ENCODE measurements around the gene GP1BB.
A peak's percentile ranks its signal among the peaks of the same experiment; 100 is the strongest.

The GP1BB gene

DNA sequence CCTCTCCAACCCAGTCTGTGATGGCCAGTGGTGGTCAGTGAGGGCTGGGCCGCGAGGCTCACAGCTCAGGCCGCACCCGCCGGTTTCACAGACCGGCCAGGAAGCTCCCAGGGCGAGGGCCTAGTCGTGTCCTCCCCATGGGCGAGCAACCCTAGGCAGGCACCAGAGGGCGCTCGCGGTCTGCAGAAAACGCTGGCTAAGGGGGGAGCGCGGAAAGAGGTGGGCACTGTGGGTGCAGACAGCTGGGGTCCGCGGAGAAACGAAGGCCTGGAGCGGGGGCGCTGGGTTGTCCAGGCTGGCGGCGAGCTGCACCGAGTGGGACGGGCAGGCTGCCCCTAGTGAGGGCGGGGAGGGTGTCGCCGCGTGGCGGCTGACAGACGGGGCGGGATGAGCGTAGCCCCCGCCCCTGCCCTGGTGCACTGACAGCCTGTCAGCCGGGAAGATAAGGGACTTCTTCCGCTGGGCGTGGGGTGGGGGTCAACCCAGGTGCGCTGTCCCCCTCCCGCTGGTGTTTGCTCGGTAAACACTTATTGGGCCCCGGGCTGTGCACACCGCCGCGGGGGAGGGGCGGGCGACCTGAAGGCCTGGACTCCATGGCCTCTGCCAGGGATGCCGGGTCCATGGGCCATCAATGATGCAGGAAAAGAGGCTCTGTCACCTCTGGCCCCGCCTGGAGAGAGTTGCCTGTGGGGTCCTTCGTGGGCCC, 7.5 kb downstream of the GP1BB start:
- Mint-ChIP-seq H3K27me3 (ENCODE audit: low read depth) (peaks cover 86% of the 10 kb centered on the region), H3K4me1 (peaks cover 5% of the 10 kb centered on the region), H3K27ac (no peak overlapping the region), H3K36me3 (ENCODE audit: low read depth) (peaks cover 4% of the 10 kb centered on the region), H3K4me3 (peak overlapping the region; percentile 79 to 82 (median 79)), H3K9me3 (peaks cover 8% of the 10 kb centered on the region)
- TF ChIP-seq, protein P1, sequence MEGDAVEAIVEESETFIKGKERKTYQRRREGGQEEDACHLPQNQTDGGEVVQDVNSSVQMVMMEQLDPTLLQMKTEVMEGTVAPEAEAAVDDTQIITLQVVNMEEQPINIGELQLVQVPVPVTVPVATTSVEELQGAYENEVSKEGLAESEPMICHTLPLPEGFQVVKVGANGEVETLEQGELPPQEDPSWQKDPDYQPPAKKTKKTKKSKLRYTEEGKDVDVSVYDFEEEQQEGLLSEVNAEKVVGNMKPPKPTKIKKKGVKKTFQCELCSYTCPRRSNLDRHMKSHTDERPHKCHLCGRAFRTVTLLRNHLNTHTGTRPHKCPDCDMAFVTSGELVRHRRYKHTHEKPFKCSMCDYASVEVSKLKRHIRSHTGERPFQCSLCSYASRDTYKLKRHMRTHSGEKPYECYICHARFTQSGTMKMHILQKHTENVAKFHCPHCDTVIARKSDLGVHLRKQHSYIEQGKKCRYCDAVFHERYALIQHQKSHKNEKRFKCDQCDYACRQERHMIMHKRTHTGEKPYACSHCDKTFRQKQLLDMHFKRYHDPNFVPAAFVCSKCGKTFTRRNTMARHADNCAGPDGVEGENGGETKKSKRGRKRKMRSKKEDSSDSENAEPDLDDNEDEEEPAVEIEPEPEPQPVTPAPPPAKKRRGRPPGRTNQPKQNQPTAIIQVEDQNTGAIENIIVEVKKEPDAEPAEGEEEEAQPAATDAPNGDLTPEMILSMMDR (IDR thresholded peaks at IDR 0.05; ENCODE audit: unreplicated experiment in 3 of 3) = peak; percentile 87 to 96 (median 93)

DNA sequence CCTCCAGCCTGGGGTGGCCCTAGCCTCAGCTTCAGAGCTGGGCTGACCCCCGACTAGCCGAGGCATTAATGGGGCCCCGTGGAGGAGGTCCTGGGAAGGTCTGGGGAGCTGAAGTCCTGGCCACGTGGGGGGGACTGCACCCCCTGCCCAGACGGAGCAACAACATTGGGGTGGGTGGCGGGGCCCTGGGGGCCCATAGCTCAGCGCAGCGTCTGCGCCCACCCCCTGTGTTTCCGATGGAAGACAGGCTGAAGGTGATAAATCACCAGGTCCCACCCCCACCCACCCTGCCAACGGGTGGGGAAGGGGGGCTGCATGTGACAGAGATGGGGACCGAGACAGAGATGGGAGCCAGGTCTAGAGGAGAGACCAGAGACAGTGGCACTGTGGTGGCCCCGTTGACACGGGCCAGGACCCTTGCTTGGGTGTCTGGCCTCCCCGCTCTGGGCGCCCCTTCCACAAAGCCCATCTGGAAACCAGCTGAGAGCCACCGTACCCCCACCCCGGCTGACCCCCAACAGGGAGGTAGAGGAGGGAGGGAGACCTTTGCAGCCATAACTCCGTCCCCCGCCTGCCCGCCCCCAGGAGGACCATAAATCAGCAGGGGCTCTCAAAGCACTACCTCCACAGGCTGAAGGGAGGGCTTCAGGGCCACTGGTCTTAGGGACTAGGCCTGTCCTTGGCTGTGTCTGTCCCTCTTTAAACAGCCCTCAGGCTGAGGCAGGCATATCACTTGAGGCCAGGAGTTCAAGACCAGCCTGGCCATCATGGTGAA, 8.2 kb downstream of the GP1BB start:
- Mint-ChIP-seq H3K27me3 (ENCODE audit: low read depth) (peaks cover 84% of the 10 kb centered on the region), H3K4me3 (no peak overlapping the region), H3K9me3 (peaks cover 8% of the 10 kb centered on the region), H3K4me1 (peaks cover 5% of the 10 kb centered on the region), H3K27ac (no peak overlapping the region), H3K36me3 (ENCODE audit: low read depth) (peaks cover 4% of the 10 kb centered on the region)
- TF ChIP-seq, protein P1 (IDR thresholded peaks at IDR 0.05; ENCODE audit: unreplicated experiment in 3 of 3) = no peak

DNA sequence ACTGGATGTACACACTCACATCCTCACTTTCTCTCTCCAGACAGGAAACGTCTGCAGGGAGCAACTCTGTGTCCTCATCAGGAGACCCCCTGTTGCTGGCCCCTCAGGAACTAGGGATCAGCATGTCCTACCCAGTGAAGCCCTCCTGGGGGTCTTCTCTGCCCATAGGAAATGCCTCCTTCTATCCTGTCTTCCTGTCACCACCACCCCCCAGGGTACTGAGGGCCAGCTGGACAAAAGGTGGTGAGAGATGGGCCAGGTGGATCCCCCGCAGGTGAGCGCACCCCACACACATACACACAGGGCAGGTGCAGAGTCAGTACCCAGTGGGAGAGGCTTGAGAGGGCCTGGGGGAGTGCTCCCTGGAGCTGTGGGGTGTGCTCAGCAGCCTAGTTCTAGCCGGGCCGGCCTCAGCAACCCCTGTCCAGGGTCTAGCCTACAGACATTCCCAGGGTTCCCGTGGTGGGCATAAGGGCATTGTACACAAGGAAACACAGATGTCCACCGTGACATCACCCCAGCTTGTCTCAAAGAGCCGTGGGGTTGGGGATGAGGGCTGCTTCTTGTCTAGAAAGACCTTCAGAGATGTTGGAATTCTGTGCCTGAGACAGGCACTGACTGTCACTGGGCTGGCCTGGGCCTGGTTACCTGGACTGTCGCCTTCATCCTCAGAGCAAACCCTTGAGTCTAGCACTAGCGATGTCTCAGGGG, 9.2 kb downstream of the GP1BB start:
- Mint-ChIP-seq H3K4me3 (peak overlapping the region in 1 of 3 experiments; percentile 40), H3K27ac (no peak overlapping the region), H3K27me3 (ENCODE audit: low read depth) (peaks cover 81% of the 10 kb centered on the region), H3K4me1 (peaks cover 10% of the 10 kb centered on the region), H3K9me3 (peaks cover 3% of the 10 kb centered on the region), H3K36me3 (ENCODE audit: low read depth) (peaks cover 2% of the 10 kb centered on the region)
- TF ChIP-seq, protein P1 (IDR thresholded peaks at IDR 0.05; ENCODE audit: unreplicated experiment in 3 of 3) = no peak

DNA sequence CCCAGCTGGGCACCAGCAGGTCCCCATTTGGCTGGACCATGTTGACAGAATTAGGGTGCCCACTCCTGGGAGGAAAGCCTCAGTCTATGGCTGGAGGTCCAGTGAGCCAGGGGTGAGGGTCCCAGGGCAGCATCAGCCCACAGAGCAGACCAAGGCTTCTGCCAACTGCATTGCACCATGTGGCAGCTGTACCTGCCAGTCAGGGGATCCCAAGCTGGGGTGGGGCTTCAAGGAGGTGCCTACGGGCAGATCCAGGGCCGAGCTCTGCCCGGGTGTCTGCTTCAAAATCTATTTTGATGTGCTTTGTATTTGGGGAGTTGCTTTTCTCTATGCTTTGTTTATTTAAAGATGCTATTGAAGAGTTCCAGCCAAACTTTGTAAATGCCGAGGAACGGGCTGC, 10.4 kb downstream of the GP1BB start:
- TF ChIP-seq, protein P1 (IDR thresholded peaks at IDR 0.05; ENCODE audit: unreplicated experiment in 3 of 3) = no peak
- Mint-ChIP-seq H3K27me3 (ENCODE audit: low read depth) (peaks cover 70% of the 10 kb centered on the region), H3K9me3 (no peaks in the 10 kb centered on the region), H3K36me3 (ENCODE audit: low read depth) (no peaks in the 10 kb centered on the region), H3K4me1 (peaks cover 10% of the 10 kb centered on the region), H3K27ac (no peak overlapping the region), H3K4me3 (no peak overlapping the region)

DNA sequence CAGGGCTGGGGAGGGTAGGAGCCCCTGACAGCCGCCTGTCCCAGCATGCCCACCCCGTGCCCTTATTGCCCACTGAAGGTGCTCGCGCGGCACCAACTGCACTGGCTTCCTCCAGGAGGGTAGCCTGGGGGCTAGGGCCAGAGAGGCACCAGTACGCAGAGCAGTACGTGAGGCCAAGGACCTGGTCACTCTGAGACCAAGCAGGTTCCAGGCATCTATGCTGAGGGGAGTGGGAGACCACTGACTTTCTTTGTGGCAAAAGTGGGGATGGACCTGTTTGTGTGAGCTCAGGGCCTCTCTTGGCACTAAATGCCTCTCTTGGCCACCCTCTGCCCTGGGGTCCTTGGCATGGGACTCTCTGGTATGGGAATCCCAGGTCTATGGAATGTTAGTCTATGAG, 10.8 kb downstream of the GP1BB start:
- Mint-ChIP-seq H3K9me3 (no peaks in the 10 kb centered on the region), H3K4me1 (peaks cover 13% of the 10 kb centered on the region), H3K27ac (no peak overlapping the region), H3K4me3 (no peak overlapping the region), H3K36me3 (ENCODE audit: low read depth) (no peaks in the 10 kb centered on the region), H3K27me3 (ENCODE audit: low read depth) (peaks cover 66% of the 10 kb centered on the region)
- TF ChIP-seq, protein P1 (IDR thresholded peaks at IDR 0.05; ENCODE audit: unreplicated experiment in 3 of 3) = no peak

Data from nephron (organoid).